GM18858 (cell line): ENCODE results near the gene QPCT.
"Not testable (repeated sequence)": the region's sequence is repeated elsewhere in the genome, so short reads cannot be mapped to it uniquely, and the experiment has no call there.

Source experiments
- ATAC-seq: cut with Tn5 transposase; IDR thresholded peaks from one replicate; pipeline ENCODE4 v1.9.1; 2021; ENCODE audit not compliant: unreplicated experiment

Gene QPCT

DNA sequence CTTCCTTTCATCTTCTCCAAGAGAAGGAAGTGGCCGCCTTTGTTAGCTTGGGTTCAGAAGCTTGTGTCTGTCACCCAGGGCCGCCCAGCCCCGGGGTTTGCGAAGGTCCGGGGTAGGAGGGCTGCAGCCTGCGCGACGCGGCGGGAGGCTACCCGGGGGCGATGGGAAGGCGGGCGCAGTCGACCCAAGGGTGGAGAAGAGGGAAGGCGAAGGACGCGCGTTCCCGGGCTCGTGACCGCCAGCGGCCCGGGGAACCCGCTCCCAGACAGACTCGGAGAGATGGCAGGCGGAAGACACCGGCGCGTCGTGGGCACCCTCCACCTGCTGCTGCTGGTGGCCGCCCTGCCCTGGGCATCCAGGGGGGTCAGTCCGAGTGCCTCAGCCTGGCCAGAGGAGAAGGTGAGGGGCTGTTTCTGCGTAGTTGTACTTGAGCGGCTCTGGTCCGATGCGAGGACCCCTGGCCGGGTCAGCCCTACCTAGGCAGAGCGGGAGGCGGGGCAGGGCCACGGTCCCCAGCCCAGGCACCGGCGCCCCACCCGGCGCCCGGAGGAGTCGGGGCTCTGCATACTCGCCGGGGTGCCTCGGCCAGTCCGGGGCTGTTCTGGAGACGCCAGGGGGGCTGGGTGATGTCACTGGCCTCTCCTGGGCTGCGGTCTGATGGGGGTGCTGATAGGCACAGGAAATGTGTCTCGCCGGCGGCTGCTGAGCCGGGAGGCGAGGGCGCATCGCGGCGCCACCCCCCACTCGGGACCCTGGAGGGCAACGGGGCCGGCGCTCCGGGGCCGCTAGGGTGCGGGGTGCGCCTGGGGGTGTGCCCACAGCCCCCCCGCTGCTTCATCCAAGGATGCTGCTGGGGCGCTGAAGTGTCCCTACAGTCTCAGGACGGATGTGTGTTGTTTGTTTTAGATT, at the start of gene QPCT:
QPCT (plus strand) TSS at position 178 of the 909 bp plus-strand sequence; CDS start at position 280, 102 bp downstream.
- ATAC-seq, result no peak

DNA sequence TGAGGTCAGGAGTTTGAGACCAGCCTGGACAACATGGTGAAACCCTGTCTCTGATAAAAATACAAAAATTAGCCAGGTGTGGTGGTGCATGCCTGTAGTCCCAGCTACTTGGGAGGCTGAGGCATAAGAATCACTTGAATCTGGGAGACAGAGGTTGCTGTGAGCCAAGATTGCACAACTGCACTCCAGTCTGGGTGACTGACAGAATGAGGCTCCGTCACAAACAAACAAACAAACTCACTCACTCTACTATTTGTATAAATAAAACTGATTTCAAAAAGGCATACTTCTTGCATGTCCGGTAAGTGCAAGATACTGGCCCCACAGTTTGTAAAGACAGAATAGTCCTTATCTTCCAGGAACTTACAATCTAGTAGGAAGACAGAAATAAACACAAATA, 49.6 kb upstream of the QPCT start:
- not testable (repeated sequence) for ATAC-seq

DNA sequence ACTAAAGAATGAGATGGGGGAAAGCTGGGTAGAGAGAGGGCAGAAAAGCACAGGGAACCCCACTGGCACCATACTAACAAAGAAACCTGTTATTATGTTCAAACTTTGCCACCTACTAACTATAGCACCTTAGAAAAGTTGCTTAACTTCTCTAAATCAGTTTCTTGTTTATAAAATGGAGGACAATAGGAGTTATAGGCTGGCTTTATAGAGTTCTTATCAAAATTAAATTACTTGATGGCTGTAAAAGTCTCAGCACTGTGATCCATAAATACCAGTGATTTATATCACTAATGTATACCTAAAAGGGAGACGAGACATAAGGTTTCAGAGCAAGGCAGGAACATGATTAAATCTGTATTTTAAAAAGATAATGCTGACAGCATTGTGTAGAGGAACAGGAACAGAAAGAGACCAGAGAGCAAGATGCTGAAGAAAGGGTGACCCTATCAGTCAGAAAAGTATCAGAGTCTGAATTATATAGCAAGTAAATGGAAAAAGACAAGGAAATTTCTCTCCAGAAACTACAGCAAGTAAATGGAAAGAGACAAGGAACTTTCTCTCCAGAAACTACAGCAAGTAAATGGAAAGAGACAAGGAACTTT, 48.9 kb upstream of the QPCT start:
- ATAC-seq, result no peak

DNA sequence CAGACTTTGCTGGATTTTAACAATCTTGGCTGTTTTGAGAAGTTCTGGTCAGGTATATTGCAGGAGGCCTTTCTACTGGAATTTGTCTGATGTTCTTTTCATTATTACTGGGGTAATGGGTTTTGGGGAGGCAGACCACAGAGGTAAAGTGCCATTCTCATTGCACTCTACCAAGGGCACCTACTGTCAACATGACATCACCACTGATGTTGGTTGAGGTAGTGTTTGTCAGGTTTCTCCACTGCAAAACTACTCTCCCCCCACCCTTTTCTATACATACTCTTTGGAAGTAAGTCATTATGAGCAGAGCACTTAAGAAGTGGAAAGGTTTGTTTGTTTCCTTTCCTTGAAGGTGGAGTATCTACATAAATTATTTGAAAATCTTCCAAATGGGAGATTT, 46.8 kb upstream of the QPCT start:
- ATAC-seq, result no peak

DNA sequence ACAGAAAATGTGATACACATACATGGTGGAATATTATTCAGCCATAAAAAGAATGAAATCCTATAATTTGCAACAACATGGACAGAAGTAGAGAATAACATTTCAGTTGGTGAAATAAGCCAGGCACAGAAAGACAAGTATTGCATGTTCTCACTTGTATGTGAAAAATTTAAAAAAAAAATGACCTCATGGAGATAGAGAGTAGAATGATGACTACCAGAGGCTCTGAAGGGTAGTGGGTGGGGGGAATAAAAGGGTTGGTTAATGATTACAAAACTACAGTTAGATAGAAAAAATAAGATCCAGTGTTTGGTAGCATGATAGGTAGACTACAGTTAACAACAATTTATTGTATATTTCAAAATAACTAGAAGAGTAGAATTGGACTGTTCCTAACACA, 44.3 kb upstream of the QPCT start:
- ATAC-seq, result no peak

DNA sequence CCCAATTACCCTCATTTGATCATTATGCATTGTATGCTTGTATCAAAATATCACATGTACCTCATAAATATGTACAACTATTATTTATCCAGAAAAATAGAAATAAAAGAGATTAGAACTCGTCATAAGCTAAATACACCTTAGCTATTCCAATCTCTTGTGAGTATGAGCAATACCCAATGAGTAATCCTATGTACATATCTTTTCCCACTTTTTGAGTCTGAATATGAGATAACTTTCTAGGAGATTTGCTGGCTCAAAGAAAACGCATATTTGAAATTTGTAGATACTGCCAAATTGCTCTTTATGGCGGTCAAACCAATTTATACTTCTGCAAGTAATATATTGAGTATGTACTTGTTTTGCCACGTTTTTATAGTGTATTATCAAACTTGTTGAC, 43.9 kb upstream of the QPCT start:
- ATAC-seq, result no peak

DNA sequence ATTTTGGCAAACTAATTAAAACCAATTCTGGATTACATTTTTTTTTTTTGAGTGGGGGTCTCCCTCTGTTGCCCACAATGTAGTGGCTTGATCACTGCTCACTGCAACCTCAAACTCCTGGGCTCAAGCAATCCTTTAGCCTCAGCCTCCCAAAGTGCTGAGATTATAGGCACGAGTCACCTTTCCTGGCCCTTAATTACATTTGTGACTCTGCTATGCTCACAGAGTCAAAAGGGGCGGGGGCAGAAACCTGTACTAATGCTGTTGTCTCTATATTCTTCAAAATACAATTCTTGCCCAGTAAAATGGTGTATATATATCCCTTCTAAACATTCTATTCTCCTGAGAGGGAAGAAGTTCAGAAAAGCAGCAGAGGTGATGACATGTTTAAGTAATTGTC, 43.0 kb upstream of the QPCT start:
- no peak for ATAC-seq

DNA sequence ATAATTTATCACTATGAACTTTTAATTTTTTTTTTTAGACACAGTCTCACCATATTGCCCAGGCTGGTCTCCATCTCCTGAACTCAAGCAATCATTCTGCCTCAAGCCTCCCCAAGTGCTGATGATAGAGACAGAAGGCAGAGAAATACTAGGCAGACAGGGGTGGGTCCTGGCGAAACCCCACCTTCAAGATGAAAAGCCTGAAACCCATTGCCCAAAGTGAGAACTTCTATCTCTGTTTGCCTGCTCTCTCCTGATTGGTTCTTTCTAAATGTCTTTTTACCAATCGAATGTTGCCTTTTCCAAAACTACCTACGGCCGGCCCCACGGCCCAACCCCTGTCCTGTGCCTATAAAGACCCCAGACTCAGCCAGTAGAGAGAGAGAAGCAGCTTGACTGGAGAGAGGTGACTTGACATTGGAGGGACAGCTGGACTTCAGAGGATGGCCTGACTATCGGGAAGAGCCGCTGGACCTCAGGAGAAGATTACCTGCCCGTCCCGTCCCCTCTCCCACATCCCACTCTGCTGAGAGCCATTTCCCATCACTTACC, 41.7 kb upstream of the QPCT start:
- ATAC-seq, result no peak

DNA sequence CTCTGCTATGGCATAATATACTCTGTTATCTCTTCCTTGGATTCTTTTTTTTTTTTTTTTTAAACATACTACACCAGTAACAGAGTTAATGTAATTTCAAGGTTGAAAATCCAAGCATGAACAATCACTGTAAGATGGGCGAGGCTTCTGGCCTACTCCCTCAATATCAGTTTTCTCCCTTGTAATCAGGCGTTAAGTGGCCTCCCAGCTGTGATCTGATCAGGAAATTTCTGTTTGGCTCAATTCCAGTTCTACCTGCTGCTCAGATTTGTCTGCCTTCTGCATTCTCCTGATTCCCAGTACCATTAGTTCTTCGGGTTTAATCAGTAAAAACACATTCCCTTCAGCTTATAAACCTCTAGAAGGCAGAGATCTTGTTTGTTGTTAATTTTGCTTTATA, 38.4 kb upstream of the QPCT start:
- ATAC-seq, result no peak

DNA sequence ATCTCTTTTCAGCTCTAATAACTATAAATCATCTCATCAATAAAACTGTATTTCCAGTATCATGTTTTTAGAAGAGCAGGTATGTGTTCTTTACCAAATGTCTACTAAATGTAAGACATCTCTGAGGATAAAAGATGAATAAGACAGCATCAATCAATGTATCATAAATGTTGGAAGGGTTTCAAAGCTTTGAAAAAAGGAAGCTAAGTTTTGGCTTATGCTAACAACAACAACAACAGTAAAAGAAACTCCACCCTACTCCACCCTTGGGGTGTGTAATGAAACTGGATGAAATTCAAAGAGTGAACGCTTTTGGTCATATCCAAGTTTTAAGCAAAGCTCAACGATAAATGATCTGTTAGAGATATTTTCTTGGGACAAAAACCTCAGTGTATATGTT, 36.9 kb upstream of the QPCT start:
- no peak for ATAC-seq

DNA sequence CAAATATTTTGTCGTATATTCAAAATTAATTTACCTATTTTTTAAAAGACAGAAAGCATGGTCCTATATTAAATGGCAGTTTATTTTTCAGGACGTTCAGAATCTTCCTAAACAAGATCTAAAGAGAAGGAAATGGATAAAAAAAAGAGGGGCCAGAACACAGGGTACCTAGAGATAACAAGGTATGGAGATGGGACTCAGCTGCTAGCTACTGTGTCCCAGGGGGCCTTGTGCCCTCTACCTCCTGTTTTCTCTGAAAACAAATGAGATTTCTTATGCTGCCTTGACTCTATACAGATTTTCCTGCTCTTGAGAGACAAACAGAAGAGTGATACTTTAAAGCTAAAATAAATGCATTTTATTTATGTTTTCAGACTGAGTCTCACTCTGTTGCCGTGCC, 29.1 kb upstream of the QPCT start:
- no peak for ATAC-seq

DNA sequence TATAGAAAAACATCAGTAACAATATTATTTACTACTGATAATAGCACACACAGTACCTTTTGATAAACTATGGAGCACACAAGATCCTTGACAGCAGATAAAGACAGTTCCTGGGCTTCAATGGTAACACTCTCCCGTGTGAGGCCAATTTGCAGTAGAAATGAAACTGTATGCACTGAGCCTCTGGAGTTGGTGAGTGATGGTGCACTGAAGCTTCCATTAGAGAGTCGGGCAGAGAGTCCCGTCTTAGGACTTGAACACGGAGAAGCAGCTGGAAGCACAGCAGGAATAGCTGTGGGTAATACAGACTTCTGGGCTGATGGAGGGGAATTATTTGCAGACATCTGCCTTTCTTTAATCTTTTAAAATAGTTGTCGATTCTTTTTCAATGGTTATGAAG, 28.2 kb upstream of the QPCT start:
- no peak for ATAC-seq

DNA sequence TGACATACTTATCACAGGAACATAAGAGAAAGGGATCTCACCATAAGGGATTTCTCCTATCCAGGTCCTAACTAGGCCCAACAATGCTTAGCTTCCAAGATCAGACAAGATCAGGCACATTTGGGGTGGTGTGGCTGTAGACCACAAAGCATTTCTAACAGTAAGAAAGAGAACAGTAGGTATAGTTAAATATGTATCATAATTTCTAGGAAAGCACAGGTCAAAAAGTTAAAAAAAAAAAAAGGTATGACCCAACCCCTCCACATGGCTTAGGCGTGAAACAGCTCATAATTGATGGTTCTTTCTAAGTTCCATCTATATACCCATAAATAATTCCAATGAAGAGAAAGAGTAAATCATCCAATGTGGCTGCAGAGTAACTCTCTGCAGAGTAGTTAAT, 26.7 kb upstream of the QPCT start:
- ATAC-seq, result no peak

DNA sequence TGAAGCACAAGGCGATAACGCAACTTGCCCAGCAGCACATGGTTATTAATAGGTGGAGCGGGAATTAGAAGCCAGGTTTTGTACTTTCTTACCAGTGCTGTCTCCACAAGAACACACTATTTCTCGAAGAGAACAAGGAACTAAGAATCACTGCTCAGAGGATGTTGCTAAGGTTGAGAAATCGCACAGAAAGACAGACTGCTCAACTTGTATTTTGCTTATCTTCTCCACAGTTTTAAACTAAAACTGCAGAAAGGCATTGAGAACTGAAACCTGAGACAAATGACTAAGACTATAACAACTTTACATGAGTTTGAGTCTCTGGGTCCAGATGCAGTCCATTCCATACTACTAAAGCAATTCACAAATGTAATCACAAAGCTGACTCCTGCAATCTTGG, 26.0 kb upstream of the QPCT start:
- ATAC-seq, result peak; percentile 74

DNA sequence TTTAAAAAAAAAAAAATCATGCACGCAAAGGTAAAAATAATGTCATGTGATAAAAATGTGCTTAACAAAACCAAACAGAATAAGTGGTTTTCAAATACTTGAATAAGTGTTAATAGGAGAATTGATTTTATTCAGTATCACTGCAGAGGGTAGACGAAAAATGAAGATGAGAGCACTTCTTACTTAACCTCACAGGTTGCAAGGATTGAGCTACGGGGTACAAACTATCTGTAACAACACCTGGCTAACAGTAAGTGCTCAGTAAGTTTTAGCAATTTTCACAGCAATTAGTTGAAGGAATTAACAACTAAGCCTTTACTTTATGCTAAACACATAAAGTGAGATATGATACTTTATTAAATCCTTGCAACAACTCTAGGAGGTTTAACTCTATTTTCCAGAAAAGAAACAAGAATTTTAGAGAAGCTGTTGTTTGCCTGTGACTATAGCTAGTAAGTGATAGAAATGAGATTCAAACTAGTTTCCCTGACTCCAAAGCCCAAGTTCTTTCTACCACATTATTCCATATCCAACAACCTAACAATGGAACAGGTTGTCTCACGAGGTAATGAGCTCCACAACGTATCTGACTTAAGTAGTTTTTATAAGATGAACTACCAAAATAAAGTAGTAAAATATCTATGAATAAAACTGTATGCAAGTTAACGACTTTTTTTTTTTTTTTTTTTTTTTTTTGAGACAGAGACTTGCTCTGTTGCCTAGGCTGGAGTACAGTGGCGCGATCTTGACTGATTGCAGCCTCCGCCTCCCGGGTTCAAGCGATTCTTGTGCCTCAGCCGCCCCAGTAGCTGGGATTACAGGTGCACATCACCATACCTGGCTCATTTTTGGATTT, 24.4 kb upstream of the QPCT start:
- ATAC-seq, result no peak

DNA sequence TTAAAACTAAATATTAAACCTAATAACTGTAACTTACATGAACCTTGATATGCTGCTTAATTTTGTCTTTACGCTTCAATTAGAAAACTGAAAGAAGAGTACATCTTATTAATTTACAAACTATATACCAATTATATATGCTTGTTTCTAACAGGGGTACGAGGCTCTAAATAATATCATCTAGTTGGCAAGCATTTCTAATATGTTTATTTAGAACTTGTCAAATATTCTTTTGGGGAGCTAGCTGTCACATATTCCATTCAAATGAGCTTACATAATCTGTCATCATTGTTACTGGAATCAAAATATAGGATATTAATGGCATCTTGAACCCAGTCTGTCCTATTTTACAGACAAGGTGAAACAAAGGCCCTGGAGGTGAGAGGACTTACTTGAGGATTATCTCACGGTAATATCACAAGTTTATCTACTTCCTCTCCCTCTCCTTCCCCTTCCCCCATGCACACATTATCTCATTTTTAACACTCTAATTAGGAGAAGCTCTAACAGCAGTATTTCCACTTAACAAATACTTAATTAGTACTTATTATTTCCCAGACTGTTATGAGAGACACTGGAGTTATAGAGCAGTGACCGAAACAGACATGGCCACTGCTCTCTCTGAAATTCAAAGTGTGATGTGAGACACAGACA, 23.3 kb upstream of the QPCT start:
- ATAC-seq, result no peak

DNA sequence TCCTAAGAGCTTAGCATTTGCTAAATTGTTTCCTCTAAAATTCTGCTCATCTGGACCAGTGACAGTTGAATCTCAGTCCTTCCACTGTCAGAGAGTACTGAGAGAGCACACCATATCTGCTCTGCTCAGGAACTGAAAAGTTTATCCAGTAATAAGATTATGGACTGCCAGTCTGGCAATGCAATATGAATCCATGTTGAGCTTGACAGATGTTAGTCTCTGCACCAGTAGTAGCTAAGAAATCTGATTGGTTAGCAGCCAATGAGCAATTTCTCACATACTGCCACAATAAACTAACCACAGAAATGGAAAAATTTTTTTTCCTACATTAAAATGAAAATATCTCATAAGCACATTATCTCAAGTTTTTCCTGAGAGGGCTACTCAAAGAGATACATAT, 22.1 kb upstream of the QPCT start:
- ATAC-seq, result no peak

DNA sequence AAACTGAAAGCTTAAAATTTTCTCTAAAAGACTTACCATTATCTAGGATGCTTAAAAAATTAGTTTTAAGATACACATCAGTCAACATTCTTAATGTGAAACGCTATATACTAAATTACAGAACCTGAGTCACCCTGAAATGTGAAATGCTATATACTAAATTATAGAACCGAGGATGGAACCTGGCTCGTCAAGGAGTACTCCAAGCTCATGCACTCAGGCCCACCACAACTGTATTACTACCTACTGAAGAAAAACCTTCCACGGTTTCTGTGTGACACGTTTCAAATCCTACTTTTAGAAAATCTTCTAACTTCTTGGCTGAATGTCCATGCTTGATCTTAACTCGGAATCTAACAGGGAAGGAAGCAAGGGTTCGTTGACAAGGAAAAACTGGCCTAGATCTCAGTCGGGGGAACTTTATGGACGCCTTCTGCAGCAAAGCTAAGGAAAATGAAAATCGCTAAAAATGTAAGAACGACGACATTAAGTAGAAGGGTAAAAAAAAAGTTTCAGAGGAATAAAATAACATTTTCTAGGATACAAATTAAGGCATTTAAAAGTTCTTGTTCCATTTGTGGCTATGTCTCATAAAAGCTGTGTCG, 21.2 kb upstream of the QPCT start:
- ATAC-seq, result no peak

DNA sequence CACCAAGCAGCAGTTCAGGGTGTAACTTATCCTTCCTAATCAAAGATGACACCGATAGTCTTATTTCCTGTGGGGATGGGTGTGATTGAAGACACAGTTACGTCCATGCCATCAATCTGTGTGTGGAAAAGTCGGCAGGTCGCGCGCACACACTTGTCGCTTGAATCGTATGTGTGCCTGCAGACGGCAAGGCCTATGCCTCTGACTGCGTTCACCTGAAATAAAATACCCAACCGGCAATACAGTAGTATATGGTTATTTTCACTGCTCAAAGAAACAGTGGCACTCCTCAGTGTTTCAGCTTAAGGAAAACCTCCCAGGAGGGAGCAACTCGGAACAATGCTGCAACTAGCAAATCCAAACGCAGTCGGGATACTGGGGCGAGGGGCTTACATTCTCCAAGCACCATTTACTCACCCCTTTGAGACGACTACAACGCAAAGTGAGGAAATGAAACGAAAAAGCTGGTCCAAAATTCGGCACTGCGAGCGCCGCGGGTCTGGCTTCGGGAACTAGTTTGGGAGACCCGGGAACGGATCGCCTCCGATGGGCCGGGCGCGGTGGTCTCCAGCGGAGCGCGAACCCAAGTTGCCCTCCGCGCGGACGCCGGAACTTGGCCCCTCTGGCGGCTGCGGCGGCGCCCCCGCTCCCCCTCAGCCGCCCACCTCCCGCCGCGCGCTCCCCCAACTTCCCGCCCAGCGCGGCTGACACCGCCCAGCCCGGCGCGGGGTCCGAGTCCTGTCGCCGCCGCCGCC, 20.5 kb upstream of the QPCT start:
- ATAC-seq, result no peak

DNA sequence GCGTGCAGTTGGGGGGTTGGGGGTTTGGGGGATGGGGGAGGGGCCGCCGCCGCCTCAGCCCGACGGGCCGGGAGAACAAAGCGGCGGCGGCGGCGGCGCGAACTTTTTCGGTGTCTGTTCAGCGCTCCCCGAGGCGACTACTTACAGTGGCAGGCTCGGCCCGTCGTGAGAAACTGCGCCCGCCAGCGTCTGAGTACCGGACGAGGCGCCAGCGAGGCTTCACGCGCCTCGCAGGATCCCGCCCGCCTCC, 20.0 kb upstream of the QPCT start:
- no peak for ATAC-seq
